GM18511 (cell line): ENCODE measurements around the gene MEF2C.
A peak's percentile ranks its signal among the peaks of the same experiment; 100 is the strongest.

Experiments
- ATAC-seq: cut with Tn5 transposase; IDR thresholded peaks from one replicate; pipeline ENCODE4 v1.9.1; 2021; ENCODE audit warnings: mild to moderate bottlenecking, moderate library complexity; ENCODE audit not compliant: unreplicated experiment

MEF2C gene

GRCh38 chr5:88889189-88890069, 6.4 kb upstream of the MEF2C start:
- peak; percentile 48 for ATAC-seq

DNA sequence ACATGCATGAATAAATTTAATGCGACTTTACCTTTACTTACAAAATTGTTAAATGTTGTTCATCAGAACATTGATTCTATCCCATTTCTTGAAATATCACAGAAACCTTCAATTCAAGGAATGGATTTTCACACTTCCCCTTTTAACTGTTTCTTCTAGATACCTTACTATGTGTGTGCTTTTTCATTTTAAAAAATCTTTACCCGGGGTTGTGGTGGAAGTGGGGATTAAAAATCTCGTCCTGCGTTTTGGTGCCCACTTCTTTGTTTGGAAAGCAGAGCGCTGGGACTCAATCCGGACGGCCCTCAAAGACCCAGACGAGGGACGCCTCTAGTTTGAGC, 5.8 kb upstream of the MEF2C start:
- no peak for ATAC-seq

DNA sequence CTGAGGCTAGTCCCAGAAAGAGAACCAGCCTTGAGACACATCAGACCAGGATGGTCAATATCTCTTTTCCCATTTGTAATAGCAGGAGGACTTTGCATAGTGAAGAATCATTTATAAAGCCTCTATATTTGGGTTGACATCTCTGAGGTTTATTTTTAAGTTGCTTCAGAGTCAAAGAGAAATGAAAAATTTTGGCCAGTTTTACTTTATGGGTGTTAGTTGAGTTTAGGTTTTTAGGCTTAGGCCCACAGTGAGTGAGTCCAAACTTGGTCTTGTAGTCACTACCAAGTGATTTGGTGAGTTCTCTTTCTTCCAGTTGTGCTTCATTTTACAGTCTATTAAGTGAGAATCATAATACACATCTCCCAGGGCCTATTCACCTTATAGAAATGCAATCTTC, 5.3 kb upstream of the MEF2C start:
- no peak for ATAC-seq

DNA sequence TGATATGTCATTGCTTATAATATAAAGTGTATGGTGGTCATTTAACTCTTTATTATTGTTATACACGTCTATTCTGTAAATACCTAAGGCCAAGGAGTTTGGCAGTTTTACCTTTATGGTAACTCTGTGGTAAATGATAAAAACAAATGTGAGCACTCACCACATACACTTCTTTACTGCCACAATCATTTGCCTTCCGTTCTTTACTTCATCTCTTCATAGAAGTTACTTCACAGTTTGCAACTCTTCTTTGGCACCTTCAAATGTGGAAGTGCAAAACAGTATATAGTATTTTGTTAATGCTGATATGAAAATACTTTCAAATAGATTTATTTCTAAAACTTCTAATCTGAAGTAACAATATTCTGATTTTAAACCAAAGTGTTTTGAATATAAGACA, 4.4 kb upstream of the MEF2C start:
- no peak for ATAC-seq

- ATAC-seq = peak; percentile 12
Observed at GRCh38 chr5:88886746-88887341, 3.9 kb upstream of the MEF2C start.

DNA sequence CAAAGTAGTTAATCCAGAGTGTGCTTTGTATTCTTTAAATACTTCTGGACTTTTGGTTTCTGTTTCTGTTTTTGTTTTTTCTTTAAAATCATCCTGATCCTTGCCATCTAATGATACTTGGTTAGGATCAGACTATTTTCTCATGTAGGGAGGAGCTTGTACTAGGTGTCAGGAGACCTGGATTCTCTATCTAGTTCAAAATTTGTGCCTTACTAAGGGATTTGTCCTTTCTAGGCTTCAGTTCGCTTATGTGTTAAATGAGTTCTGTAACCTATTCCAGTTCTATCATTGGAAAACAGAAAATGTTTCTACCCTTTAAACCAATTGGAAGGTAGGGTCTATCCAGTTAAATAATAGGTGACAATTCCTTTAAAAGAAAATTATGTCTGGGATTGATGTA, 3.3 kb upstream of the MEF2C start:
- ATAC-seq = no peak

DNA sequence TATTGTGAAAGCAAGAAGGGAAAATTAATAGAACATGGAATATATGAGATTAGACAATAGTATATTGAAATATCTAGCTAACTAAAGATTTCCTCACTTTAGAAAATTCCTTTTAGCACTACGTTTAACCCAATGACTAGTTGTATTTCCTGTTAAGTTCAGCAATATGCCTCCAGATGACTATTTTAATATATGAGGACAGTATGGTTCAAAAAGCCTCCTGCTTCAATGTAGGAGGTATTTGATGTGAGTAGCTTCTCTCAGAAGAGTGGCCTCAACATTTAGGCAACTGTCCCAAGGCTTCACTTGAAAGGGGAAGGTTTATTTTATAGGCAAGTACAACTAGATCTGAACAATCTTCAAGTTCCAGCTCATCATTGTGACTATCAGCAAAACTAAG, 2.0 kb upstream of the MEF2C start:
- ATAC-seq = no peak

GRCh38 chr5:88884608-88884877, 1.6 kb upstream of the MEF2C start:
- no peak for ATAC-seq

DNA sequence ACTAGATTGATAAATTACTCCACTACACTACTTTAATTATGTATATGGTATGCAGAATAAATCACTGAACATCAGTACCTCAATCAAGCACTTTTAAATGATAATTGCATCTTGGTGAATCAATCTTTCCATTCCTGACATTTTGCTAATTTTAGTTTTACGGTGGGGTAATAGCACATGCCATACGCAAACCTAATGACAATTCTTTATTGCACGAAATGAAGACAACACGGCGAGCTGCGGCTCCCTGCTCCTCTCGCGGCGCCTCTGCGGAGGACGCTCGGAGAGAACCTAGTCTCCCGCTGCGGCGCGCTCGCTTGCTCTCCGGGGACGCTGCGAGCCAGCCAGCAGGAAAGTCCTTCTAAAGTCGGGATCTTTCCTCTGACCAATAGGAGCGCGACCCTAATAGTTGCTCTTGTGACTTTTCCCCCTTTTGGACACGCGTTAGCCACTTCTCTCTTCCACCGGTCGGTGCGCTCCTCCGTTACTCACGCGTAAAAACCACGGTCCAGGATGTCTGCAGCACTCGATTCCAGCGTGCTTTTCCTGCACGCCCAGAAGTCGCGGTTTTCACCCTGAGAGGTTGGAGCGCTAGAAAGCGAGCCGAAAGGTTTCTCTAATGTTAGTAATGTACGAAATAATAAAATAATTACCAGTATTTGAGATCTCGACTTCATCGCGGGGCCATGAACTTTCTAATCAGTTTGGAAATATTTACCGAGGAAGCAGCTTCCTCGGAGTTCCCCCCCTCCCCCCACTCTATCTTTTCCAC, 1.0 kb upstream of the MEF2C start:
- ATAC-seq = peak; percentile 16

DNA sequence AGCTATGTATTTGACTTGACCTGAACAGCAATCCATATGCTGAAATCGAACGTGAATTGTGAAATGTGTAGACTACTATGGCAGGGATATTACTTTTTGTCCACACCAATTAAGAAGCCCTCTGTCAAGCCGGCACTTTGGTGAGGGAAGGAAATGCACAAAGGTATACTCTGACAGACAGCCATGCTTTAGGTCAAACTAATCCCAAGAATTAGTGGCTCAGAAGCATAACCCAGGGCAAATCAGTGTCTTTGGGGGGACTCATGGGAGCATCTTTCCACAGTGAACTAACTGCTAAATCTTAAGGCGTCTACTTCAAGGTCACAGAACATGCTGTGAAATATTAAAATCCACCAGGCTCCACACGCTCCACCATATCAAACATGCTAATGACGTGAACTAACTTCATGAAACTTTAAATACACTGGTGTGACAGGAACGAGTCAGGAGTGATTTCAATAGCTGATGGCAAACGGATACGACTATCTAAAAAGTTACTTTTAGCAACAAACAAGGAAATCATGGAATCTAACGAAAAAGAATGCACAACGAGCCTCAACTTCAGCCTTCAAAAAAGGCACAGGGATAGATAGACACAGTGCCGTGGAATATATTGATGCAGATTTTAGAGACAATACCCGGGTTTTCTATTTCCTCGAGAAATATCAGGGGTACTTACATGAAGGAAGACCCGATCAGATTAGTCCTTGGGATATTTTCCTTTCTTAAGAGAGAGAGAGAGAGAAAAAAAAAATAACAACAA, 527 bp downstream of the MEF2C start:
- ATAC-seq = no peak

DNA sequence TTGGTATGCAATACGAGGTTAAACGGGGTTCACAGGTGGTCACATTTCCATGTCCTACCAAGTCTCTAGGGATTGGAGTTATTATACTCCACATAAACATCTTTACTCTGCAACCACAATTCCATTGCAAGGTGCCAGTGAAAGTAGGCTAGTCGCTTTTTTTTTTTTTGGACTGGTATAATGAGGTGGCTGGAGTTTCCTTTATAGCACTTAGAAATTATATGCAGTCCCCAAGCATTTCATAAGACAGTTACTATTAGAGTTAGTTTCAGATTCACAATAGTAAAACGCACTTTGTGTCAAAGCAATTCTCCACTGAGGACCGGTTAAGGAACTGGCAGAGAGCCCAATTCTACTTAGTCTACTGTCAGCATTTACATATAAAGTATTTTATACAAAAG, 1.4 kb downstream of the MEF2C start:
- peak; percentile 30 for ATAC-seq

GRCh38 chr5:88880201-88880600, 2.8 kb downstream of the MEF2C start:
- ATAC-seq = no peak

DNA sequence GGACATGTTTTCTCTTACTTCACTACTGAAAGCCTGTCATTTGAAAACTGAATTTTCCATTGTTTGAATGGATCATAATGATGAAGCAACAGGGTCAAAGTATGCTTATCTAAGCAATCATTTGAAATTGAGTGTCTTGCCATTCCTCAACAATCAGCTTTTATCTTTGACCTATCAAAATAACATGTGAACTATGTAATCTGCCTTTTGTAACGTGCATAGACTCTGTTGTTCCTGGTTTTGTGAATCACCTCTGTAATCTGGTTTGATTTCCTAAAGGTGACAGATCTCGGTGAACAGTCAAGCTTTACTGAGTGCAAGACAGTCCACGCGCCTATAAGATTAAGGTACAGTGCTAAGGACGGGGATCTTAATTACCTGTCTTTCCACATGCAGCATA, 3.3 kb downstream of the MEF2C start:
- no peak for ATAC-seq

DNA sequence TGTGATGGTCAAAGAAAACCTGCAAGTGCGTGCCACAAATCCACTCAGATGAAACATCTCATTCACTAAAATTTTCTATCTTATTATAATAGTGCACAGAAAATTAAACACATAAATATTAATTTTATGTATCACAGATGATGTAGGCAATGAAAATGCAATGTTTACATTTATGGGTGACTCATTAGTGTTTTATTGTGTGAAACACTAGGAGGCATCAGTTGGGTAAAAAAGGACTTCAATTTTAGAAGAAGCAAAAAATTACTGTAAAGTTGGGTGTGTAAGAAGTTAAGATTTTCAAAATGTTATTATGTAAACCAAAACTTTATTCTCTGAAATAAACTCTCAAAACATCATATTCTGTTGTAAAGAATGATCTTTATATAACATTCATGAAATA, 4.0 kb downstream of the MEF2C start:
- ATAC-seq = no peak

DNA sequence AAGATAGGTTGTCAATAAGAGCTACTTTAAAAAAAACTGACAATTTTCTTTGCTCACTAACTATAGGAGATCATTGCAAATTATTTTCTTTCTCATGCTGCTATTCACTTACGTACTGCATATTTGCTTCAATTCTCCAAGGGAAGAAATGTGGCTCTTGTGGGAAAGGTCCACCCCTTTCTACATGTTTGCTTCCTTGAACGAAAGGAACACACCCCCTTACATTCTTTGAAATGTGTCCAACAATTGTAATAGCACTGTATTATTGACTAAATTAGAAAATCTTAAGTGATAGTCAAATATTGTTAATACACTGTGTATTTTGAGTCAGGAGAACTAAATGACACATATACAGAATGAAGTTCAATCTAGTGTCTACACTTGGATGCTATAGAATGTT, 5.2 kb downstream of the MEF2C start:
- no peak for ATAC-seq

DNA sequence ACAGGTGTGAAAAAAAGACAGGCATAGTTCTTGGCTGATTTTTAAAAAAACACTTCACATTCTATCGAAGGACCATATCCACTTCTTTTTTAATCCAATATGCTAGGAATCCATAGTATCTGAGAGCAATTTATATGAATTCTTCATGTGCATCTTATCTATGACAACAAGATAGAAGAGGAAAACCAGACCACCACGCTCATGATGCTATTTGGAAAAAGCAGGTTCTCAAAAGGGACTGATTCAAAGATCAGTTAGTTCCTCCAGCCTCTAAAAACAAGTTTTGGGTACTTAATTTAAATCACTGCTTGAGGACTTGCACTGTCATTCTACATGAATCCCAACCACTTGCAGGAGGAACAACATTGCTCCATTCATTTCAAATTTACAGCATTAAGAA, 6.3 kb downstream of the MEF2C start:
- ATAC-seq = no peak

- no peak for ATAC-seq
Observed at GRCh38 chr5:88875341-88876234, 7.4 kb downstream of the MEF2C start.

- ATAC-seq = no peak
Observed at GRCh38 chr5:88873447-88873846, 9.5 kb downstream of the MEF2C start.

- ATAC-seq = no peak
Observed at GRCh38 chr5:88872971-88873370, 10.0 kb downstream of the MEF2C start.

GRCh38 chr5:88870285-88870684, 12.7 kb downstream of the MEF2C start:
- no peak for ATAC-seq
